ENCODE data around the gene CHRD.

GRCh38 chr3:184336547-184337398 lies 43.1 kb upstream of the CHRD start:
- TF ChIP-seq, protein P1, sequence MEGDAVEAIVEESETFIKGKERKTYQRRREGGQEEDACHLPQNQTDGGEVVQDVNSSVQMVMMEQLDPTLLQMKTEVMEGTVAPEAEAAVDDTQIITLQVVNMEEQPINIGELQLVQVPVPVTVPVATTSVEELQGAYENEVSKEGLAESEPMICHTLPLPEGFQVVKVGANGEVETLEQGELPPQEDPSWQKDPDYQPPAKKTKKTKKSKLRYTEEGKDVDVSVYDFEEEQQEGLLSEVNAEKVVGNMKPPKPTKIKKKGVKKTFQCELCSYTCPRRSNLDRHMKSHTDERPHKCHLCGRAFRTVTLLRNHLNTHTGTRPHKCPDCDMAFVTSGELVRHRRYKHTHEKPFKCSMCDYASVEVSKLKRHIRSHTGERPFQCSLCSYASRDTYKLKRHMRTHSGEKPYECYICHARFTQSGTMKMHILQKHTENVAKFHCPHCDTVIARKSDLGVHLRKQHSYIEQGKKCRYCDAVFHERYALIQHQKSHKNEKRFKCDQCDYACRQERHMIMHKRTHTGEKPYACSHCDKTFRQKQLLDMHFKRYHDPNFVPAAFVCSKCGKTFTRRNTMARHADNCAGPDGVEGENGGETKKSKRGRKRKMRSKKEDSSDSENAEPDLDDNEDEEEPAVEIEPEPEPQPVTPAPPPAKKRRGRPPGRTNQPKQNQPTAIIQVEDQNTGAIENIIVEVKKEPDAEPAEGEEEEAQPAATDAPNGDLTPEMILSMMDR (IDR thresholded peaks at IDR 0.05) = no peak
- peak; percentile 17 to 24 for TF ChIP-seq POLR2AphosphoS5 (IDR thresholded peaks at IDR 0.05)
- TF ChIP-seq EP300 (IDR thresholded peaks at IDR 0.05) = no peak
- TF ChIP-seq POLR2A (IDR thresholded peaks at IDR 0.05) = peak in 1 of 4 donors; percentile 12
